ENCODE measurements around the gene RAB30.

RAB30 gene, protein sequence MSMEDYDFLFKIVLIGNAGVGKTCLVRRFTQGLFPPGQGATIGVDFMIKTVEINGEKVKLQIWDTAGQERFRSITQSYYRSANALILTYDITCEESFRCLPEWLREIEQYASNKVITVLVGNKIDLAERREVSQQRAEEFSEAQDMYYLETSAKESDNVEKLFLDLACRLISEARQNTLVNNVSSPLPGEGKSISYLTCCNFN

DNA sequence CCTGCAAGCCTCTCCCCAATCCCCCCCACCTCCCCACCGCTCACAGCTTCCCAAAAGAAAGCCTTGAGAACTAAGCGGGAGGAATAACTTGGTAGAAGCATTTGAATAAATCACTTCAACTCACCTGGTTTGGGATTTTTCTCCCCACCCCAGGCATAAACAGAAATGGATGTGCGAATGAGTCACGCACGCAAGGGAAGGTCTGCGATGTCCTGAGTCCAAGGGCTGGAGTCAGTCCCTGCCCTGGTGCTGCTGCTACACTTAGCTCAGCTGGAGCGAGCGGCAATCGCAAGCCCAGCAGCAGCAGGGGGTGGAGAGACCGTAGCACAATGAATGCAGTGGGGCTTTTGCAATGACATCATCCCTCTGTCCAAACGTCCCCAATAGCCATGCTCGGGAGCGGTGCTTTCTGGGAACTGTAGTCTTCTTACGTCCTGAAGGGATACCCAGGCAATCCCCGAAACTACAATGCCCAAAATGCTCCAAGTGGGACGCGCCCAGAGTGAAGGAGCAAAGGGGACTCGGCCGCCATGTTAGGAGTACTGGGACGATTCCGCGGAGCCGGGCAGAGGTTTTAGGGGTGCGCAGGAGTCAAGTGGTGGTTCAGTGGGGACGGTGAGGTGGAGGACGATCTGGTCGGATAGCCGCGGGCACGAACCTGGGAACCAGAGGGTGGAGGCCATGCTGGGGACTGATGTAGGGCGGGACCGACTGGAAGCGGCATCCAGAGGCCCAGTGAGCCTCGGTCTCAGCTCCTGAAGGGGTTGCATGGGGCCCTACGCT, at the start of gene RAB30:
TSS of gene RAB30 (minus strand) at position 331 of the 783 bp plus-strand sequence. CDS start 74,581 bp downstream, outside the sequence.
- POLR2A ChIA-PET: interaction anchor here (0.6 to 2.0 kb wide), 5 partner anchors 9 to 102 kb away, joined by 3 to 5 read pairs (median 4); partner anchors contain the start of gene PCF11
- DNase-seq (ENCODE audit: extremely low spot score): peak; percentile 94
- CTCF ChIA-PET: interaction anchor here (1.2 to 8.6 kb wide), 3 partner anchors 16 to 204 kb away, joined by 3 to 45 read pairs (median 3); no protein-coding TSS in a partner anchor
- TF ChIP-seq, protein P1, sequence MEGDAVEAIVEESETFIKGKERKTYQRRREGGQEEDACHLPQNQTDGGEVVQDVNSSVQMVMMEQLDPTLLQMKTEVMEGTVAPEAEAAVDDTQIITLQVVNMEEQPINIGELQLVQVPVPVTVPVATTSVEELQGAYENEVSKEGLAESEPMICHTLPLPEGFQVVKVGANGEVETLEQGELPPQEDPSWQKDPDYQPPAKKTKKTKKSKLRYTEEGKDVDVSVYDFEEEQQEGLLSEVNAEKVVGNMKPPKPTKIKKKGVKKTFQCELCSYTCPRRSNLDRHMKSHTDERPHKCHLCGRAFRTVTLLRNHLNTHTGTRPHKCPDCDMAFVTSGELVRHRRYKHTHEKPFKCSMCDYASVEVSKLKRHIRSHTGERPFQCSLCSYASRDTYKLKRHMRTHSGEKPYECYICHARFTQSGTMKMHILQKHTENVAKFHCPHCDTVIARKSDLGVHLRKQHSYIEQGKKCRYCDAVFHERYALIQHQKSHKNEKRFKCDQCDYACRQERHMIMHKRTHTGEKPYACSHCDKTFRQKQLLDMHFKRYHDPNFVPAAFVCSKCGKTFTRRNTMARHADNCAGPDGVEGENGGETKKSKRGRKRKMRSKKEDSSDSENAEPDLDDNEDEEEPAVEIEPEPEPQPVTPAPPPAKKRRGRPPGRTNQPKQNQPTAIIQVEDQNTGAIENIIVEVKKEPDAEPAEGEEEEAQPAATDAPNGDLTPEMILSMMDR (IDR thresholded peaks at IDR 0.05; ENCODE audit: control extremely low read depth, extremely low read depth, low read depth, missing control alignments): no peak

DNA sequence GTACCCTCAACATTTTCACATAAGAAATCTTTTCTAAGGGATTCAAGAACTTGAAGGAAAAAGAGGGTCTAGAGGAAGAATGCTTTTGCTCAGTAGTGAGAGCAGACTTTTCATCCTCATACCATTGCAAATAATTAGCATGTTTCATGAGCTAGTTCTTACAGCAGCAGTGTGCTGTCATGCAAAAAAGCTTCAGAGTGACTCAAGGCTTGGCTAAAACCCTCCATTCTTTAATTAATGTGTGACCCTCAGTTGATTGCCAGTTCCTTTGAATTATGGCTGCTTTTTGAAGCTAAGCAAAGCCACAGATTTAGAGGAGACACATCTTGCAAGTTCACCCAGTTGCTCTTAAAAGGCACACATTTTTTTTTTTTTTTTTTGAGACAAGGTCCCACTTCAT, 48.6 kb upstream of the RAB30 start:
- DNase-seq (ENCODE audit: extremely low spot score): no peak
- TF ChIP-seq, protein P1 (IDR thresholded peaks at IDR 0.05; ENCODE audit: control extremely low read depth, extremely low read depth, low read depth, missing control alignments): no peak
- CTCF ChIA-PET: interaction anchor here (0.6 to 1.1 kb wide), 5 partner anchors 10 to 67 kb away, joined by 3 read pairs; no protein-coding TSS in a partner anchor
- POLR2A ChIA-PET: no interaction called here

DNA sequence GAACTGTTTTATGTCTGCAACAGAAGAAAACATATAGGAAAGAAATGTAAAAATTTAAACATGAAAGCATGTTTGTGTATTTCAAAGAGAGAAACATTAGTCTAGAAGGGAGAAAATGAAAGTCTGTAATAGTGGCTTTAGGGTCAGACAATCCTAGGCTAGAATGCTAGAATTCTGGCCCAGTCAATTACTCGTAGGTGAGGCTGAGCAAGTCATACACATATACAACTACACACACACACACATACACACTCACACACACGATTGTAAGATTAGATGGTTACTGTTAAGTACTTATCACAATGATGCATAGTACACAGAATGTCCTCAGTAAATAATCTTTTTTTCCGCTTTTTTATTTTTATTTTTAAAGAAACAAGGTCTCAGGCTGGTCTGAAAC, 47.5 kb upstream of the RAB30 start:
- ChIA-PET CTCF (interaction anchor here (0.7 kb wide), 1 partner anchor 130 kb away, joined by 3 read pairs; no protein-coding TSS in a partner anchor), POLR2A (no interaction called here)
- TF ChIP-seq, protein P1 (IDR thresholded peaks at IDR 0.05; ENCODE audit: control extremely low read depth, extremely low read depth, low read depth, missing control alignments): no peak
- DNase-seq (ENCODE audit: extremely low spot score): no peak

DNA sequence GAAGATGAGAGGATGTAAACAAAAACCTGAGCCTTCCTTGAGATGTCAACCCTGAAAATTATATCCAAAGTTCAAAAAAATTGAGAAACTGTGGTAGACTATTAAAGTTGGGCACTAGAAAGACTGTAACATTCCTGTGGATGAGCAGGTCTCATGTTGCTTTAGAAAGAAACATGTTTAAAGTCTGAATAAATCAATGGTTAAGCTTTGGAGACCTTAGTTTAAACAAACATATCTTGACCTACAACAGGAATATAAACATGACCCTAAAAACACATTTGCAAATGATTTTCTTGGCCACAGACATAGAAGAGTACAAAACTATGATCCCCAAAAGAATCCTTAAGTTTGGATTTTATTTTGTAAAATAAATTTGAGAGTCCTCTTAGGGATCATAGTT, 47.1 kb upstream of the RAB30 start:
- TF ChIP-seq, protein P1 (IDR thresholded peaks at IDR 0.05; ENCODE audit: control extremely low read depth, extremely low read depth, low read depth, missing control alignments): no peak
- no peak for DNase-seq (ENCODE audit: extremely low spot score)
- CTCF ChIA-PET: interaction anchor here (0.7 to 1.1 kb wide), 2 partner anchors 9 to 131 kb away, joined by 3 to 4 read pairs; no protein-coding TSS in a partner anchor

DNA sequence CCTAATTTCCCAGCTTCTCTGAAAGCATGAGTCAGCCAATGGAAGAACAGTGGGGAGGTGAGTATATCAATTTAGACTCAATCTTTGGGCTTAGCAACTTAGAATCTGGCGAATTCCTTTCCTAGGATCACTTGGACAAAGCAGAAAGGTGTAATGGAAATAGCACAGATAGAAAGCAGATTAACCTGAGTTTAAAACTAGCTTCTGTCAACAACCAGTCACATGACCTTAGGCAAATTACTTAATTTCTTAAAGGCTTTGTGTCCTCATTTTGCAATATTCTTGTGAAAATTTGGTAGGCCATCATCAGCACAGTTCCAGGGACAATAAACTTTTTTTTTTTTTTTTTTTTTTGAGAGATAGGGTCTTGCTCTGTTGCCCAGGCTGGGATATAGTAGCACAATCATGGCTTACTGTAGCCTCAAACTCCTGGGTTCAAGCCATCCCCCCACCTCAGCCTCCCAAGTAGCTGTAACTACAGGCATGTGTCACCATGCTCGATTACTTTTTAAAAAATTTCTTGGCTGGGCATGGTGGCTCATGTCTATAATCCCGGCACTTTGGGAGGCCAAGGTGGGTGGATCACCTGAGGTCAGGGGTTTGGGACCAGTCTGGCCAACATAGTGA, 44.4 kb upstream of the RAB30 start:
- CTCF ChIA-PET: interaction anchor here (1.0 to 1.7 kb wide), 4 partner anchors 21 to 42 kb away, joined by 3 to 5 read pairs (median 3); no protein-coding TSS in a partner anchor
- POLR2A ChIA-PET: no interaction called here
- TF ChIP-seq, protein P1 (IDR thresholded peaks at IDR 0.05; ENCODE audit: control extremely low read depth, extremely low read depth, low read depth, missing control alignments): no peak
- DNase-seq (ENCODE audit: extremely low spot score): no peak

More for the DNA sequence above, 47.1 kb upstream of the RAB30 start:
- POLR2A ChIA-PET: no interaction called here

DNA sequence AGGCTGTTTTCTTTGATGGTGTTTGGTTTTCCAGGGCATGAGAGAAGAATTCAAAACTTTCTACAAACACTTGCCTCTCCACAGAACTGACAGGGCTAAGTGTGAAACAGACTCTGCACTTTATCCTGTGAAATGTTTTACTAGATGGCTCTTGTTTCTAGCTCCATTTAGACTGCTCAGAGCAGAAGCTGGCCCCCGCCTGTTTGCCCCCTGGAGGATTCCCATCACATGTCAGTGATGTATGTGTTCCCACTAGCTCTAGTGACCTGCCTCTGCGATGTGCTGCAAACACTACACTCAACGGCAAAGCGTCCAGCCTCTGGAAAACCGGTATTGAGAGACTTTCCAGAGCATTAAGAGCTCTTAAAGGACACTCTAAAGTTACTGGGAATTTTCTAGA, 43.9 kb upstream of the RAB30 start:
- TF ChIP-seq, protein P1 (IDR thresholded peaks at IDR 0.05; ENCODE audit: control extremely low read depth, extremely low read depth, low read depth, missing control alignments): no peak
- POLR2A ChIA-PET: no interaction called here
- DNase-seq (ENCODE audit: extremely low spot score): no peak
- CTCF ChIA-PET: interaction anchor here (1.0 to 1.7 kb wide), 4 partner anchors 20 to 41 kb away, joined by 3 to 5 read pairs (median 3); partner anchors contain the start of gene PCF11

Measured in GM10248 (cell line).